NT2/D1 (cell line): ENCODE measurements around the gene PLEKHG4B.

ENCODE experiments used
- DNase-seq: peaks from one replicate; pipeline ENCODE4 v3.0.0-alpha.2; 2011; ENCODE audit warnings: low read depth, low spot score
- H3K27me3 ChIP-seq: 2 replicates; pipeline ENCODE4 v1.6.0; 2011; ENCODE audit warnings: mild to moderate bottlenecking; ENCODE audit not compliant: insufficient read length, insufficient read depth
- H3K36me3 ChIP-seq: 2 replicates; pipeline ENCODE4 v1.6.1; 2011; ENCODE audit warnings: mild to moderate bottlenecking, low read length, mixed read lengths; ENCODE audit not compliant: insufficient read depth, insufficient read length
- H3K4me1 ChIP-seq: 2 replicates; pipeline ENCODE4 v1.5.1; 2011; ENCODE audit not compliant: insufficient read depth, insufficient read length
- H3K4me3 ChIP-seq: 2 replicates; pipeline ENCODE4 v1.5.1; 2011; ENCODE audit warnings: low read depth; ENCODE audit not compliant: insufficient read length
- H3K9ac ChIP-seq: 2 replicates; pipeline ENCODE4 v1.6.0; 2011; ENCODE audit warnings: low read depth; ENCODE audit not compliant: insufficient read length
- H3K9me3 ChIP-seq: 2 replicates; pipeline ENCODE4 v1.5.1; 2011; ENCODE audit warnings: mild to moderate bottlenecking, low read length; ENCODE audit not compliant: insufficient read depth
- SUZ12 ChIP-seq: IDR thresholded peaks from 2 replicates; pipeline ENCODE4 v1.6.1; 2011; ENCODE audit not compliant: insufficient read length, insufficient read depth; ENCODE audit errors: extremely low read depth
- YY1 ChIP-seq: IDR thresholded peaks from 2 replicates; pipeline ENCODE4 v1.6.1; 2011; ENCODE audit not compliant: insufficient read length, insufficient read depth
- ZNF274 ChIP-seq: IDR thresholded peaks from 2 replicates; pipeline ENCODE4 v1.6.1; 2011; ENCODE audit warnings: mild to moderate bottlenecking, low read depth, low read length

The PLEKHG4B gene

DNA sequence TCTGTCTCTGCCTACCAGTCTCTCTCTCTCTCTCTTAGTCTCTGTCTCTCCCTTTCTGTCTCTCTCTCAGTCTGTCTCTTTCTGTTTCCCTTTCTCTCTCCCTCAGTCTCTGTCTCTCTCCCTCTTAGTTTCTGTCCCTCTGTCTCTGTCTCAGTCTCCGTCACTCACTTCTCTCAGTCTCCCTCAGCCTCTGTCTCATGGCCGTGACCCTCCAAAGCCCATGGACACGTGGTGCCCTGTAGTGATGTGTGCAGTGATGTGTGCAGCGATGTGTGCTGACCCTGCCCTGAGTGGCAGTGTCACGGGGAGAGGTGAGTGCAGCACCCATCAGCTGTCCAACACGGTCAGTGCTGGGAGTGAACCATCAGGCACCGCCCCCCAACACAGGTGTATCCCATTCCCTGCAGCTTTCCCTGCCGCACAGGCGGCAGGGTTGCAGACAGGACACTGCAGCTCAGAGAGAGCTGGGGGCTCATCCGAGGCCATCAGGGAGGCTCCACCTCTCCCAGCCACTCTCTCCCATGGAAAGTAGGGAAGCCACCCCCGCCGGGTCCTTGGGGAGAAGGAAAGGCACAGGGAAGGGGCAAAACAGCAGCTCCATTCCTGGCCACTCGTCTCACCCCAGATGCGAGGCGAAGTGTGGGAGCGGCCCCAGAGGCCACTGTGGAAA lies 98.5 kb downstream of the PLEKHG4B start:
- Histone ChIP-seq H3K36me3 (no peaks in the 10 kb centered on the region), H3K4me3 (no peak overlapping the region), H3K4me1 (peaks cover 12% of the 10 kb centered on the region), H3K27me3 (no peaks in the 10 kb centered on the region), H3K9ac (no peak overlapping the region), H3K9me3 (no peaks in the 10 kb centered on the region)
- TF ChIP-seq ZNF274 (no peak), SUZ12 (no peak), YY1 (no peak)
- no peak for DNase-seq

DNA sequence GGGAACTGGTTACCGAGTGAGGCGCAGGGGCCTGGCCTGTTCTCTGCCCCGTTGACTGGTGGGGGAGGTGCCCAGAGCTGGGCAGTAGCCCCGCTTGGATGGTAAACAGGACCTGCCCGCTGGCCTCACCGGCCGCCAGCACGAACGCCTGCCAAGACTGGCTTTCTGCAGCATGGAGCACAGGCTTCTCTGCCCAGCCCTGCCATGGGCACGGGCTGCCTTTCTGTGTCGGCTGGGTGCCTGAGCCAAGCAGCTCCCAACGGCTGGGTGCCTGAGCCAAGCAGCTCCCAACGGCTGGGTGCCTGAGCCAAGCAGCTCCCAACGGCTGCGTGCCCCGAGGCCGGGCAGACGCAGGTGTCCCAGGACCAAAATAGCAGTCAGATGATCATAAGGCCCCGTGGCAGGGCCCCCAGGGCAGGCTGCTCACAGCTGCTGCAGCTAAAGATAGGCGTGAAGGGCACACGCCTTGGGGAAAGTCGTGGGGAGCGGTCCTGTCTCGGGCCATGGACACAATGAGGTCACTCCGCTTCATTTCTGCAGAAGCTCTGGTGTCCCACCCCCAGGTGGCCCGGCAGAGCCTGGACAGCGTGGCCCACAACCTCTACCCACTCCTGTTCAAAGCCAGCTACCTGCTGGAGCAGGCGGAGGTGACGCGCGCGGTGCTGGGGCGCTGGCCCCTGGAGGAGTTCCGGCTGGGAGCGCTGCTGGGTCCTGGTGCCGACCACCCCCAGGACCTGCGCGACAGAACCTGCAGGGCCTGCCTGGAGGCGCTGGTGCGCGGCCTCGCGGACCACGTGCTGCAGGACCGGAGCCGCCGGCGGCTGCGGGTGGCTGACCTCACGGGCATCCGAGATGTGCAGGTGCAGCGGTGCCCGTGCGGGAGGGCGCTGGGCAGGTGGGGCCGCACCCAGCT lies 99.3 kb downstream of the PLEKHG4B start, which contains the start of gene LRRC14B:
Gene LRRC14B (plus strand): TSS at position 460 of the 913 bp plus-strand sequence. CDS start 44 bp downstream, at position 504.
- Histone ChIP-seq H3K4me1 (peaks cover 12% of the 10 kb centered on the region), H3K9ac (no peak within 1 kb of the TSS), H3K9me3 (no peaks in the 10 kb centered on the region), H3K36me3 (no peaks in the 10 kb centered on the region), H3K4me3 (no peak within 1 kb of the TSS), H3K27me3 (no peaks in the 10 kb centered on the region)
- TF ChIP-seq SUZ12 (no peak), ZNF274 (no peak), YY1 (no peak)
- no peak for DNase-seq

DNA sequence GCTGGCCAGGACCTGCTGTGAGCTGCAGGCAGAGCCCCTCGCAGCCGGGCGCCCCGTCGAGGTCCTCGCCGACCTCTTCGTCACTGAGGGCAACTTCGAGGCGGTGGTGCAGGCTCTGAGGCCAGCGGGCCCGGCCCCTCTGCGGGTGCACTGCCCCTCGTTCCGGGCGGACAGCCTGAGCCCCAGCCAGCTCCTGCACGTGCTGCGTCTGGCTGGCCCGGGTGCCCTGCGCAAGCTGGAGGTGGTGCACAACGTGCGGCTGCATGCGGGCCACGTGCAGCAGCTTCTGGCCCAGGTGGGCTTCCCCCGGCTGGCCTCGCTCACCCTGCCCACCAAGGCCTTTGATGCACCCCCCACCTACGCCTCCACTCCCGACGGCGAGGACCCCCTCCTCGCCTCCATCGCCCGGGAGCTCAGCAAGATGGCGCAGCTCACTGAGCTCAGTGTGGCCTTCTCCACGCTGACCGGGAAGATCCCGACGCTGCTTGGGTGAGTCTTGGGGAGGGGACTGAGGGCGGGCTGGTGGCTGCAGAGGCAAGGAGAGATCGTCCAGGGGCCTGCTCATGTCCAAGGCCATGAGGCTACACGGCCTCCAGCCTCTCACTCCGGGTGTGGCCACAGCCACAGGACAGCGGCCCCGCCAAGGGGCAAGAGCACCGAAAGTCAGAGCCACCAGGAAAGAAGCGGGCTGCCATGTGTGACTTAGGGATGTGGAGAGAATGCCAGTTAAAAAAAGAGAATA lies 100.2 kb downstream of the PLEKHG4B start:
- H3K27me3 ChIP-seq = no peaks in the 10 kb centered on the region
- TF ChIP-seq YY1 (no peak), SUZ12 (no peak), ZNF274 (no peak)
- DNase-seq = no peak
- H3K9me3 ChIP-seq = no peaks in the 10 kb centered on the region
- peaks cover 12% of the 10 kb centered on the region for H3K4me1 ChIP-seq
- H3K36me3 ChIP-seq = no peaks in the 10 kb centered on the region
- no peak overlapping the region for H3K4me3 ChIP-seq
- H3K9ac ChIP-seq = no peak overlapping the region

DNA sequence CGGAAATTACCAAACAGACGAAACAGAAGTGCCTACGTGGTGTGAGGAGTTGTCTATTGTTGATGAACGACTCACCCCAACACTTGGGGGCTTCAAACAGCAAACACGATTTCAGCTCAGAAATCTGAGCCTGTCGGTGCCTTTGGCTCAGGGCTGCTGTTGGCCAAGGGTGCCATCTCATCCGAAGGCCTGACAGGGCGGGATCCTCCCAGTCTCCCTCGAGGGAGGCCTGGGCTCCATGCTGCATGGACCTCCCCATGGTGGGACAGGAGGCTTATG lies 100.7 kb downstream of the PLEKHG4B start:
- H3K9me3 ChIP-seq = no peaks in the 10 kb centered on the region
- DNase-seq = no peak
- no peak for TF ChIP-seq YY1
- peaks cover 12% of the 10 kb centered on the region for H3K4me1 ChIP-seq
- H3K4me3 ChIP-seq = no peak overlapping the region
- H3K36me3 ChIP-seq = no peaks in the 10 kb centered on the region
- H3K9ac ChIP-seq = no peak overlapping the region
- no peaks in the 10 kb centered on the region for H3K27me3 ChIP-seq

DNA sequence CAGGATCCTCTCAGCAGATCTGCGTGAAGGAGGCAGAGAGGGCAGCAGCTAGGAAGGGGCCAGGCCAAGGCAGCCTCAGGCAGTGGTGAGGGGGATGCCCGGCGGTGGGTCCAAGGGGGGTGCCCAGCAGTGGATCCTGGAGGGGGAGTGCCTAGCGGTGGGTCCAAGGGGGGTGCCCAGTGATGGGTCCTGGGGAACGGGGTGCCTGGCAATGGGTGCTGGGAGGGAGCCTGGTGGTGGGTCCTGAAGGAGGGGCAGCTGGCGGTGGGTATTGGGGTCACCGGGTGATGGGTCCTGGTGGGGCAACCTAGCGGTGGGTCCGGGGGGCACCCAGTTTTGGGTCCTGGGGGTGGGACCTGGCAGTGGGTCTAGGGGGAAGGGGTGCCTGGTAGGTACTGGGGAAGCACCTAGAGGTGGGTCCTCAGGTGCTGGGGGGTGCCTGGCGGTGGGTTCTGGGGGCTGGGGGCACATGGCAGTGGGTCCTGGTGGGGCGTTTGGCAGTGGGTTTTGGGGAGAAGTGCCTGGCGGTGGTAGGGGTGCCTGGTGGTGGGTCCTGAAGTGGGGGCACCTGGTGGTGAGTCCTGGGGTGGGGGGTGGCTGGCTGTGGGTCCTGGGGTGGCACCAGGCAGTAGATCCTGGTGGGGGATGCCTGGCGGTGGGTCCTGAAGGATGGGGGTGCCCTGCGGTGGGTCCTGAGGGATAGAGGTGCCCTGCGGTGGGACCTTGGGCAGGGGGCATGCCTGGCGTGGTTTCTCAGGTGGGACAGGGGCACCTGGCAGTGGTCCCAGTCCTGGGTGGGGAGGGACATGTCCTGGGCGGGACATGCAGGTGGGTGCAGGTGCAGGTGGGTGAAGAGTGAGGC lies 101.2 kb downstream of the PLEKHG4B start:
- H3K9me3 ChIP-seq = no peaks in the 10 kb centered on the region
- DNase-seq = no peak
- H3K27me3 ChIP-seq = no peaks in the 10 kb centered on the region
- peaks cover 10% of the 10 kb centered on the region for H3K4me1 ChIP-seq
- H3K9ac ChIP-seq = no peak overlapping the region
- TF ChIP-seq YY1 (no peak), ZNF274 (no peak), SUZ12 (no peak)
- H3K4me3 ChIP-seq = no peak overlapping the region
- no peaks in the 10 kb centered on the region for H3K36me3 ChIP-seq

DNA sequence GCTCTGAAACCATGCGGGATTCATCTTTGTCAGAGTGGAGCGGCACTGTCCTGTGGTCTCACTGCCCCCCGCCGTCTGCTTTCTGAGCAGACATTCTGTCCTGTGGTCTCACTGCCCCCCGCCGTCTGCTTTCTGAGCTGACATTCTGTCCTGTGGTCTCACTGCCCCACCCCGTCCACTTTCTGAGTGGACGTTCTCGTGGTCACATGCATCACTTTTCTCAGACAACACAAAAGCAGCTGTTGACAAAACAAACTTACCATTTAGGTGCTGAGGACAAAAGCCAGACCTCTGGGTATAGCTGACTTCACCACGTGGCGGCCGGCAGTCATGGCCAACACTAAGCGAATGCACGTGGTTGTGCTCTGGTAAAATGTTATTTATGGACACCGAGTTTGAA lies 102.1 kb downstream of the PLEKHG4B start:
- DNase-seq = no peak
- Histone ChIP-seq H3K4me1 (peaks cover 5% of the 10 kb centered on the region), H3K9ac (no peak overlapping the region), H3K27me3 (no peaks in the 10 kb centered on the region), H3K36me3 (peaks cover 5% of the 10 kb centered on the region), H3K9me3 (no peaks in the 10 kb centered on the region), H3K4me3 (no peak overlapping the region)
- TF ChIP-seq SUZ12 (no peak), YY1 (no peak), ZNF274 (no peak)
